ENCODE measurements around the gene CCND1.

The CCND1 gene

GRCh38 chr11:69627551-69627950, 13.4 kb upstream of the CCND1 start:
- H2BK5ac ChIP-seq (ENCODE audit: low read depth, low read length, poor library complexity) = no peak overlapping the region
- no peak overlapping the region for H2BK12ac ChIP-seq (ENCODE audit: low read length)
- H3K14ac ChIP-seq (ENCODE audit: low read length) = no peak overlapping the region
- no peak overlapping the region for H2BK120ac ChIP-seq (ENCODE audit: insufficient read depth, low read length, poor library complexity)
- H3K23ac ChIP-seq (ENCODE audit: low read length) = no peak overlapping the region
- DNase-seq = no peak
- peaks cover 7% of the 10 kb centered on the region for H3K9me3 ChIP-seq (ENCODE audit: insufficient read depth, low read depth, low read length)
- H3K27ac ChIP-seq (ENCODE audit: low read depth, low read length) = no peak overlapping the region
- H3K4me1 ChIP-seq (ENCODE audit: control insufficient read depth in 1 of 2, insufficient read depth in 2 of 2, low read length in 2 of 2) = no peaks in the 10 kb centered on the region
- H4K12ac ChIP-seq (ENCODE audit: low read depth, low read length) = no peak overlapping the region
- H3K27me3 ChIP-seq (ENCODE audit: insufficient read depth, low read length) = no peaks in the 10 kb centered on the region
- H3K4ac ChIP-seq (ENCODE audit: low read depth, low read length) = no peak overlapping the region
- no peaks in the 10 kb centered on the region for H3K36me3 ChIP-seq (ENCODE audit: control insufficient read depth in 1 of 2, insufficient read depth in 2 of 2, low read length in 2 of 2)
- H3K4me3 ChIP-seq (ENCODE audit: low read depth, low read length) = no peak overlapping the region
- WGBS (ENCODE audit: extremely low coverage, insufficient coverage, insufficient read length) = no CpG with 5 or more reads among the region's 14 CpGs
- no peaks in the 10 kb centered on the region for H3K79me2 ChIP-seq (ENCODE audit: control insufficient read depth, insufficient read depth, low read length, poor library complexity)
- H3K79me1 ChIP-seq (ENCODE audit: low read length) = no peaks in the 10 kb centered on the region
- H4K8ac ChIP-seq (ENCODE audit: low read depth, low read length) = no peak overlapping the region
- no peak overlapping the region for H3K18ac ChIP-seq (ENCODE audit: low read length)
- H2AK5ac ChIP-seq (ENCODE audit: low read length) = no peak overlapping the region
- H2AFZ ChIP-seq (ENCODE audit: insufficient read depth, low read length, poor library complexity) = no peak overlapping the region
- no peak overlapping the region for H3K9ac ChIP-seq (ENCODE audit: low read length)
- no peak overlapping the region for H3K4me2 ChIP-seq (ENCODE audit: low read length)
- no peak overlapping the region for H4K91ac ChIP-seq (ENCODE audit: low read depth, low read length)

GRCh38 chr11:69630017-69630416, 10.9 kb upstream of the CCND1 start:
- Histone ChIP-seq H3K14ac (ENCODE audit: low read length) (no peak overlapping the region), H3K4me3 (ENCODE audit: low read depth, low read length) (no peak overlapping the region), H3K9ac (ENCODE audit: low read length) (no peak overlapping the region), H3K23ac (ENCODE audit: low read length) (no peak overlapping the region), H3K79me2 (ENCODE audit: control insufficient read depth, insufficient read depth, low read length, poor library complexity) (no peaks in the 10 kb centered on the region), H4K8ac (ENCODE audit: low read depth, low read length) (no peak overlapping the region), H4K12ac (ENCODE audit: low read depth, low read length) (no peak overlapping the region), H3K36me3 (ENCODE audit: control insufficient read depth in 1 of 2, insufficient read depth in 2 of 2, low read length in 2 of 2) (no peaks in the 10 kb centered on the region), H3K79me1 (ENCODE audit: low read length) (no peaks in the 10 kb centered on the region), H3K4me1 (ENCODE audit: control insufficient read depth in 1 of 2, insufficient read depth in 2 of 2, low read length in 2 of 2) (peaks cover 0 to 4% of the 10 kb centered on the region in 2 experiments), H3K27me3 (ENCODE audit: insufficient read depth, low read length) (no peaks in the 10 kb centered on the region), H3K27ac (ENCODE audit: low read depth, low read length) (no peak overlapping the region), H3K18ac (ENCODE audit: low read length) (no peak overlapping the region), H3K4ac (ENCODE audit: low read depth, low read length) (no peak overlapping the region), H3K9me3 (ENCODE audit: insufficient read depth, low read depth, low read length) (peaks cover 7% of the 10 kb centered on the region), H2BK120ac (ENCODE audit: insufficient read depth, low read length, poor library complexity) (no peak overlapping the region), H3K4me2 (ENCODE audit: low read length) (no peak overlapping the region), H2AFZ (ENCODE audit: insufficient read depth, low read length, poor library complexity) (no peak overlapping the region), H2BK5ac (ENCODE audit: low read depth, low read length, poor library complexity) (no peak overlapping the region), H4K91ac (ENCODE audit: low read depth, low read length) (no peak overlapping the region), H2AK5ac (ENCODE audit: low read length) (no peak overlapping the region), H2BK12ac (ENCODE audit: low read length) (no peak overlapping the region)
- DNase-seq = no peak
- no CpG with 5 or more reads among the region's 2 CpGs for WGBS (ENCODE audit: extremely low coverage, insufficient coverage, insufficient read length)

- Histone ChIP-seq H3K79me1 (ENCODE audit: low read length) (no peaks in the 10 kb centered on the region), H3K18ac (ENCODE audit: low read length) (no peak overlapping the region), H3K14ac (ENCODE audit: low read length) (no peak overlapping the region), H3K4me3 (ENCODE audit: low read depth, low read length) (no peak overlapping the region), H4K91ac (ENCODE audit: low read depth, low read length) (no peak overlapping the region), H3K4me1 (ENCODE audit: control insufficient read depth in 1 of 2, insufficient read depth in 2 of 2, low read length in 2 of 2) (peaks cover 0 to 4% of the 10 kb centered on the region in 2 experiments), H2BK12ac (ENCODE audit: low read length) (no peak overlapping the region), H2BK5ac (ENCODE audit: low read depth, low read length, poor library complexity) (no peak overlapping the region), H3K9ac (ENCODE audit: low read length) (no peak overlapping the region), H4K8ac (ENCODE audit: low read depth, low read length) (no peak overlapping the region), H2BK120ac (ENCODE audit: insufficient read depth, low read length, poor library complexity) (no peak overlapping the region), H3K36me3 (ENCODE audit: control insufficient read depth in 1 of 2, insufficient read depth in 2 of 2, low read length in 2 of 2) (no peaks in the 10 kb centered on the region), H3K27me3 (ENCODE audit: insufficient read depth, low read length) (no peaks in the 10 kb centered on the region), H3K27ac (ENCODE audit: low read depth, low read length) (no peak overlapping the region), H3K9me3 (ENCODE audit: insufficient read depth, low read depth, low read length) (peaks cover 7% of the 10 kb centered on the region), H2AFZ (ENCODE audit: insufficient read depth, low read length, poor library complexity) (no peak overlapping the region), H3K23ac (ENCODE audit: low read length) (no peak overlapping the region), H3K4me2 (ENCODE audit: low read length) (no peak overlapping the region), H2AK5ac (ENCODE audit: low read length) (no peak overlapping the region), H3K79me2 (ENCODE audit: control insufficient read depth, insufficient read depth, low read length, poor library complexity) (no peaks in the 10 kb centered on the region), H3K4ac (ENCODE audit: low read depth, low read length) (no peak overlapping the region), H4K12ac (ENCODE audit: low read depth, low read length) (no peak overlapping the region)
- no CpG with 5 or more reads among the region's 8 CpGs for WGBS (ENCODE audit: extremely low coverage, insufficient coverage, insufficient read length)
- no peak for DNase-seq
Observed at GRCh38 chr11:69630424-69630823, 10.5 kb upstream of the CCND1 start.

GRCh38 chr11:69632900-69633299, 8.1 kb upstream of the CCND1 start:
- Histone ChIP-seq H4K8ac (ENCODE audit: low read depth, low read length) (no peak overlapping the region), H3K79me1 (ENCODE audit: low read length) (peaks cover 18% of the 10 kb centered on the region), H3K14ac (ENCODE audit: low read length) (no peak overlapping the region), H3K4ac (ENCODE audit: low read depth, low read length) (no peak overlapping the region), H4K12ac (ENCODE audit: low read depth, low read length) (no peak overlapping the region), H3K36me3 (ENCODE audit: control insufficient read depth in 1 of 2, insufficient read depth in 2 of 2, low read length in 2 of 2) (no peaks in the 10 kb centered on the region), H3K9ac (ENCODE audit: low read length) (no peak overlapping the region), H3K27me3 (ENCODE audit: insufficient read depth, low read length) (no peaks in the 10 kb centered on the region), H3K23ac (ENCODE audit: low read length) (no peak overlapping the region), H3K27ac (ENCODE audit: low read depth, low read length) (no peak overlapping the region), H4K91ac (ENCODE audit: low read depth, low read length) (no peak overlapping the region), H2BK12ac (ENCODE audit: low read length) (no peak overlapping the region), H2AK5ac (ENCODE audit: low read length) (no peak overlapping the region), H3K9me3 (ENCODE audit: insufficient read depth, low read depth, low read length) (peaks cover 6% of the 10 kb centered on the region), H3K18ac (ENCODE audit: low read length) (no peak overlapping the region), H2BK5ac (ENCODE audit: low read depth, low read length, poor library complexity) (no peak overlapping the region), H3K4me1 (ENCODE audit: control insufficient read depth in 1 of 2, insufficient read depth in 2 of 2, low read length in 2 of 2) (peaks cover 17 to 25% of the 10 kb centered on the region in 2 experiments), H3K79me2 (ENCODE audit: control insufficient read depth, insufficient read depth, low read length, poor library complexity) (peaks cover 1% of the 10 kb centered on the region), H3K4me2 (ENCODE audit: low read length) (no peak overlapping the region), H2BK120ac (ENCODE audit: insufficient read depth, low read length, poor library complexity) (no peak overlapping the region), H3K4me3 (ENCODE audit: low read depth, low read length) (no peak overlapping the region), H2AFZ (ENCODE audit: insufficient read depth, low read length, poor library complexity) (no peak overlapping the region)
- no peak for DNase-seq
- WGBS (ENCODE audit: extremely low coverage, insufficient coverage, insufficient read length) = no CpG with 5 or more reads among the region's 4 CpGs
